HG02884 (cell line): ENCODE results near the gene CRIP1.

Source experiments
- ATAC-seq: cut with Tn5 transposase; IDR thresholded peaks from one replicate; pipeline ENCODE4 v1.9.1; 2021; ENCODE audit warnings: mild to moderate bottlenecking, moderate library complexity; ENCODE audit not compliant: unreplicated experiment

CRIP1 gene

GRCh38 chr14:105480199-105480746 is 6.4 kb upstream of the CRIP1 start:
- ATAC-seq = no peak

GRCh38 chr14:105480807-105481801 is 5.6 kb upstream of the CRIP1 start:
- peak; percentile 49 for ATAC-seq

- ATAC-seq = peak; percentile 50
These were observed 4.7 kb upstream of the CRIP1 start for GRCh38 chr14:105481886-105482457.

GRCh38 chr14:105482486-105483110 is 4.1 kb upstream of the CRIP1 start:
- ATAC-seq = no peak

GRCh38 chr14:105483300-105484068 is 3.2 kb upstream of the CRIP1 start:
- ATAC-seq = no peak

- no peak for ATAC-seq
These were observed 2.4 kb upstream of the CRIP1 start for GRCh38 chr14:105484069-105484996.

GRCh38 chr14:105484997-105485393 is 1.7 kb upstream of the CRIP1 start:
- no peak for ATAC-seq

GRCh38 chr14:105485739-105486162 is 935 bp upstream of the CRIP1 start:
- no peak for ATAC-seq

- ATAC-seq = no peak
These were observed 325 bp downstream of the CRIP1 start for GRCh38 chr14:105486974-105487448.

- ATAC-seq = no peak
These were observed 831 bp downstream of the CRIP1 start for GRCh38 chr14:105487449-105487985.

- ATAC-seq = no peak
These were observed 1.5 kb downstream of the CRIP1 start for GRCh38 chr14:105487986-105488777.

- ATAC-seq = no peak
These were observed 2.3 kb downstream of the CRIP1 start for GRCh38 chr14:105488781-105489541.

- no peak for ATAC-seq
These were observed 3.0 kb downstream of the CRIP1 start for GRCh38 chr14:105489542-105490266.

GRCh38 chr14:105490267-105490571 is 3.5 kb downstream of the CRIP1 start:
- peak; percentile 1 for ATAC-seq

GRCh38 chr14:105490572-105491365 is 4.1 kb downstream of the CRIP1 start, which contains the start of gene TEDC1:
Gene TEDC1 (plus strand): TSS chr14:105491246. CDS start chr14:105491376, 130 bp downstream.
- peak; percentile 64 for ATAC-seq

- no peak for ATAC-seq
These were observed 4.8 kb downstream of the CRIP1 start for GRCh38 chr14:105491366-105491973.
